GM21529 (cell line): ENCODE measurements around the gene TMEM253.

ENCODE experiments used
- ATAC-seq: cut with Tn5 transposase; IDR thresholded peaks from one replicate; pipeline ENCODE4 v1.9.1; 2021; ENCODE audit not compliant: unreplicated experiment

Gene TMEM253

GRCh38 chr14:21100931-21101330, at the start of gene TMEM253:
TMEM253 (plus strand) TSS chr14:21101066; CDS start chr14:21101344, 278 bp downstream.
- ATAC-seq: no peak

DNA sequence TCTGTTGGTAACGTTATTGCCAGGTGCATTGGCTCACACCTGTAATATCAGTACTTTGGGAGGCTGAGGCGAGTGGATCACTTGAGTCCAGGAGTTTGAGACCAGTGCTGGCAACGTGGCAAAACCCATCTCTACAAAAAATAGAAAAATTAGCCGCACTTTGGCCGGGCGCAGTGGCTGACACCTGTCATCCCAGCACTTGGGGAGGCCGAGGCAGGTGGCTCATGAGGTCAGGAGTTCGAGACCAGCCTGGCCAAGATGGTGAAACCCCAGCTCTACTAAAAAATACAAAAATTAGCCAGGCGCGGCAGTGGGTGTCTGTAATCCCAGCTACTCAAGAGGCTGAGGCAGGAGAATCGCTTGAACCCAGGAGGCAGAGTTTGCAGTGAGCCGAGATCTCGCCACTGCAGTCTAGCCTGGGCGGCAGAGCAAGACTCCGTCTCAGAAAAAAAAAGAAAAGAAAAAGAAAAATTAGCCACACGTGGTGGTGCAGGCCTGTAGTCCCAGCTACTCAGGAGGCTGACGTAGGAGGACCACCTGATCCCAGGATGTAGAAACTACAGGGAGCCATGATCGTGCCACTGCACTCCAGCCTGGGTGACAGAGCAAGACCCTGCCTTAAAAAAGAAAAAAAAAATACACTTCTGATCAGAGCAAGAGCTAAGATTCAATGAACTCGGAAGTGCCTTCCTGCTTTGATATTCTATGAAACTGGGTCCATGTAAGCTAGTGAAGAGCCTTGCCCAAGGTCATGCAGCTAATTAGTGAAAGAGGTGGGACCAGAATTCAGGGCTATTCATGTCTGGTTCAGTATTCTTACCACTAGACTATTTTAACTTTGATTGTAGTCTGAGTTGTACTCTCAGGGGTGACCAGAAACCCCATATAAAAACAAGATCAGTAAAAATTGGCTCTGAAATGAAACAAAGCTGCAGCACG, 47.4 kb upstream of the TMEM253 start:
- ATAC-seq: no peak

- no peak for ATAC-seq
Observed at GRCh38 chr14:21054123-21054767, 46.6 kb upstream of the TMEM253 start.

DNA sequence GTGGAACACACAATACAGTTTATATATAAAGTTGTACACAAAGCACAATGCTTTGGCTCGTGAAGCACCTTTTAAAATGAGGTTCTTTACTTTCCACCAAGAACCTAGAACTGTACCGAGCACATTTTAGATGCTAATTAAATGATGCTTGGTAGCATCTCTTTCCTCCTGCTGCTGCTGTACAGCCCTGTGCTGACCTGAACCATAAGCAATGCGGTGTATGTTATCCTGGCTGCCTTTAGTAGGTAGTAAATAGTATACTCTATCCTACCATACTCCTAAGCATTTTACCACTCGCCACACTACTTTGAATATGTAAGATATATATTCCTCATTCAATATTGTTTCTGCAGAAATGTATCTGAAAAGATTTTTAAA, 46.1 kb upstream of the TMEM253 start:
- no peak for ATAC-seq

DNA sequence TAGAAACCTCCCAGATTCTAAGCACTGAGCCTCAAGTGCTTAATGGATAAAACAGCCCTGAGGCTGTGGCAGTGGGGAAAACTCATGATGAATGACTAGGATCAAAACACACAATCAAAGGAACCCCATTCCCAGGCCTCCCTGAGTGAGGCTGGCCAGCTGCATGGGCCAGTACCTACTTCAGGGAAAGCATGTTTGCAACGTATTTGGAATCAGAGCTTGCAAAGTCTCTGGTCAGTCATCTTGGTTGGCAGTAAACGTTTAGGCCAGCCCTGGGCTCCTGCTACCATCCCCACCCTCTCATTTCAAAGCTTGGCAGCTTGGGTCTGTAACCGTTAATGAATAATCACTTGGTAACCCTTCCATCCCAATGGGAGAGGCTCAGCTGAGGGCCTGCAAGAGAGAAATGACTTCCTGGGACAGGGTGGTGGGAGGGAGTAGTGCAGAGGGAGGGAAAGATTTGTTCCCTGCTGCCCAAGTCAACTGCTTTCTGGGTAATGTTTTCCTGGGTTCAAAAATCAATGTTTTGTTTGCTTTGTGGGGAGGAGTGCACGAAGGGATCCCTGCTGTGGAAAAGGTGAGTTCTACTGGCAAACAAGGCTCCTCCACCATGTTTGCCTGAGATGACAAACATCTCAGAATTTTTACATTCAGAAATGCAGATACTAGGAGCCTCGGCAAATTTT, 45.3 kb upstream of the TMEM253 start:
- no peak for ATAC-seq

- ATAC-seq: no peak
Observed at GRCh38 chr14:21056520-21057163, 44.2 kb upstream of the TMEM253 start.

DNA sequence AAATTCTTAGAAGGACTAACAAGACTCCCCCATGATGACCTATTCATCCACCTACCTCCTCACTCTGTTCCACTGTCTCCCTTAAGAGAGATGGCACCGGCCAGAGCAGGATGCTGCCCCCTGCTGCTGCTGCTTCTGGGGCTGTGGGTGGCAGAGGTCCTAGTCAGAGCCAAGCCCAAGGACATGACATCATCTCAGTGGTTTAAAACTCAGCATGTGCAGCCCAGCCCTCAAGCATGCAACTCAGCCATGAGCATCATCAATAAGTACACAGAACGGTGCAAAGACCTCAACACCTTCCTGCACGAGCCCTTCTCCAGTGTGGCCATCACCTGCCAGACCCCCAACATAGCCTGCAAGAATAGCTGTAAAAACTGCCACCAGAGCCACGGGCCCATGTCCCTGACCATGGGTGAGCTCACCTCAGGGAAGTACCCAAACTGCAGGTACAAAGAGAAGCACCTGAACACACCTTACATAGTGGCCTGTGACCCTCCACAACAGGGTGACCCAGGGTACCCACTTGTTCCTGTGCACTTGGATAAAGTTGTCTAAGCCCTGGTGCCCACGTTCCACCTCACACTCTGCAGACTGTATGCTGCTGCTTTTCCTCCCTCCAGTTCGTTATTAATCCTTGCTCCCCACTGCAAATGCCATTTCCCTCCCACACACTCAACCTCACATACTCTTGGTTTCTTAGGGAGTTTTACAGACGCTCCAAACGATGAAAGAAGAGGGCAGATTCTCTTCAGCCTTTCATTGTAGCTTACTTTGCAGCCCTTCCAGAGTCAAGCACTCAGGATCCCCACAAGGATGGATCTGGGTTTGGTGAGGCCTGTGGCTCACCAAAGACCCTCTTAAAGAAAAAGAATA, 42.8 kb upstream of the TMEM253 start, which contains the start of gene RNASE8:
Gene RNASE8, plus strand, starts transcription at position 20 of the 873 bp plus-strand sequence. Its CDS starts 71 bp downstream, at position 91.
- ATAC-seq: no peak

GRCh38 chr14:21058903-21059302, 42.0 kb upstream of the TMEM253 start:
- ATAC-seq: no peak

DNA sequence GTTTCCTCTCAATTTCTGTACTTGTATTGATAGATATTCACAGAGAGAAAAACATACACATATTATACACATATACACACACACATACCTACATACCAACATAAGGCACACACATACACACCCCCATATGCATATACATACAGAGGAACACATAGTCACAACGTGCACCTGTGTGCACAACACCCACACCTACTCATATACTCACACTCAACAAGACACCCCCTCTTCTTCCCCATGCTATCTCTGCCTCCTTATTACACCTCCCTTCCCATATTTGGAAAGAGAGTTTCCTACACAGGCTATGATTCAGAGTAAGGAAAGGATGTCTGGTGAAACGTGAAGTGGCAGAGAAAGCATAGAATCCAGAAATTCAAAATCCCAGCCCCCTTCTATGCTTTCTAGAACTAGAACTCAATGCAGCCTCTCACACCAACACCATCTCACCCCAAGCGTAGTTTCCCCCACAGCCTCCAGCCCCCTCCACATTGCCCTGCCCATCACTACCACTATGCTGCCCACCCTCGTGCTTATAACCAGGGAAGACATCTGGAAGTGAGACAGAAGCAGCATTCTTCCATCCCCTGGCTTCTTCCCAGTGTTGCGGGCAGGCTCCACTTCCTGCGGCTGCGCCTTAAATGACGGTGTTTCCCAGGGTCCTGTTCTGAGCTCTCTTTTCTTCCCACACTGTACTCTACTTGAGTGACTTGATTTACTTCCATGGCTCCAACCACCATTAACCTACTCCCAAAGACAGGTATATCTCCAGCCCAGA, 40.8 kb upstream of the TMEM253 start:
- ATAC-seq: no peak

DNA sequence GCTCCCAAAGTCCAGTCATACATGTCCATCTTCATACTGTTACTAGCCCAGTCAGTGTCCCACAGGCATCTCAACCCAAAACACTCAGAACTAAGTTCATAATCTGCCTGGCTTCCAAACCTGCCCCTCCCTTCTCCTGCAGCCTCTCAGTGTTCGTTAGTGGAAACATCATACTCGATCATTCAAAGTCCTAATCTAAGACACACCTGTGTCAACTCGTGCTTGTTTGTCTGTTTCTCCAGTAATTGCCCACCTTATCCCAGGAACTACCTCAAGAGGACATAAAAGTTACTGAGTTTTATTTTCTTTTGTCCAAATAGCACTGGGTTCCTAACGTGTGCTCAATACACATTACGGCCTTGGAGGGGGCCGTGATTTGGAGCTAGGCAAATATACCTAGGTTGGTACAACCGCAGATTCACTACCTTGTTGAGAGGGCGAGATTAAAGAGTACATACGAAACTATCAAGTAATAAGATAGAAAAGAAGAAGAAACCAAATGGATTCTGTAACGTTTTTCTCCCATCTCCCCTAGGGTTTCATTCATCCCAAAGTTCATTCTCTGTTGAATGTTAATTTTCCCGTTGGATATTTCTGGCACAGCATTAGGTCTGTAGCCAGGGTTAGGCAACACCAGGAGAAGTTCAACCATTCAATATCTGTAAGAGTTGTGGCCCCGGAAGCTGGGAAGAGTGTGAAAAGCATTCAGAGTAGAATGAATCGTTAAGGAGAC, 40.1 kb upstream of the TMEM253 start:
- ATAC-seq: no peak

DNA sequence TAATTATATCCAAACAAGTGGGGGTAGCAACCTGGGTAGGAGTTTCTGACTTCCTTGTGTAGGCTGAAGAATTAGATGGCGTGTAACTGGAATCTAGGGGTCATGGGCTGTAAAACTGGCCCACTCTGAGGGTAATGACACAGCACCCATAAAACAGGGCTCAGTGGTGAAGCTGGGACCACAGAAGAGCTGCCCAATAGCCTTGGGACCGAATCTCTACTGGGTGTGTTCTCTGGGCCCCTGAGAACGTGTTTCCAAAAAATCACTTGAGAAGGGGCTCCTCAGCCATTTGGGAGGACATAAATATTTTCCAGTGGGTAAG, 39.6 kb upstream of the TMEM253 start:
- no peak for ATAC-seq

DNA sequence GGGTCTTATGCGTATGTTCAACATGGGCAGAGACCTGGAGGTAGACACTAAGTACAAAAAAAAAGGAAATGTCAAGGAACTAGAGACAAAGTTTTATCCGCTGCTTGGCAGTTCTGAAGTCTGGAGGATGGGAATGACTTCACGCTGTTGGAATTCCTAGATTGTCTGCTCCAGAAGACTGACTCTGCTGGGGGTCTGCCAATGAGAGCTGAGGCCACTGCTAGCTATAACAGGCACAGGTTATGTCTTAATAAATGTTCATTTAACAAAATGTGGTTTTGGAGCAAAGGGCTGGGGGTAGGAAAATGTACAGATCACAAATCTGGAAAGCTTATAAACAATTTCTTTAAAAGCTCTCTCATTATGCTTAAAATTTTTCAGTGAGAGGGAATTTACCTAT, 37.4 kb upstream of the TMEM253 start:
- ATAC-seq: no peak

DNA sequence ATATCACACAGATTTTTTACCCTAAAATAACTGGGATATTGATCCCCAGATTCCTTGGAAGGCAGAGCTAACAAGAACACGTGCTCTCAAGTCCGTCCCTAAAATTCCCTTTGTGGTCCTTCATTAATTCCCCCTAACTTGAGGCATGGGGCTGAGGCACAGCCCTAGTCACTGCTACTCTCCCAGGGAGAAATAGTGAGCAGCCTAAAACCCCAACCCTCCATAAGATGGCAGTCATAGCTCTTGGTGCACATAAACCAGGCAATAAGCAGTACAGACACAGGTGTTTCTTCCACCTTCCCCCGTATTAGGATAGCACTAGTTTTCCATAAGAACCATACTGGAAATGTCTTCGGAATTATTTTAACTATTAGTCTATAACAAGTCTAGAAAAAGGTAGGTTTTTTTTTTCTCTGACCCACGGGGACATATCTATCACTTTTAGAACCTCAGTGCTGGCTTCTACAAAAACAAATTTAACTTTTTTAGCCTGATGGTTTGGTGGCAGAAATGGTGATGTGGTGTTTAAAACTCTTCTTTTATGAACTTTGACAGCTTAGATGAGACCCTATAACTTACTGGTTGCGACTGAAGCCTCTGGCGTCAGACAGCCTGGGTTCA, 33.9 kb upstream of the TMEM253 start:
- no peak for ATAC-seq

DNA sequence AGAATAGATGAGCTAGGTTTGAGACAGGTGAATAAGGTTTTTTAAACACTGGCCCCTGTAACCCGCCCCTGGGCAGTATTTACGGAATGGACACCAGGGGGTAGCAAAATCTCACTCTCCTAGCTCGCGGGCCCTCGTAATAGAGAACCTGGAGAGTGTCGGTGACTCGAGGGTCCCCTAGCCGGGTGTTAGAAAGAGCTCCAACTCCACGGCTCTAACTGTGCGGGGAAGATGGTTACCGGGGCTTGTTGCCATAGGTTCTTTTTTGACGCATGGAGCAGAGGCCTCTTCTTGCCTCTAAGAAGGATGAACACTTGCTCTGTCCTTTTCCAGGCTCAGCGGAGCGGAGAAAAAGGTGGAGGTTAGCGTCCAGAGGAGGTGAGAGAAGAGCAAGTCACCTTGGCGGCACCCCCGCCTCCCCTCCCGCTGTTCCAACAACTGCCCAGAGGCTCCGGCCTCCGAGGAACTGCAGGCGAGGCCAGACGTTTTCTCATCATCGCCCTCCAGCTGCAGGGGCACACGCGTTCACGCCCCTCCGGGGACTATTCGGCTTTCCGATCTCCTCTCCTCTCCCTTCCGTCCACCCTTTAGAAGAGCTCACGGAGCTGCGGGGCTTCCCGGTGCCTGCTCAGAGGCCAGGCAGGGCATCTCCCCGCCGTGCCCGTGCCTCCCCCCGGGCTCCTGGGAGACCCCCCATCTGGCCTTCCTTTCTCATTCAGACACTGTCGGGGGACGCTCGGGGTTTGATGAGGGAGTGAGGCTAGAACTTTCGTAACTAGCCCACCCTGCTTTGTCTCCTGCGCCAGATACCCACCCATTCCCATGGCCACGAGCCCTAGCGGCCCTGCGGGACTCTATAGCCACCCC, 32.1 kb upstream of the TMEM253 start:
- no peak for ATAC-seq

GRCh38 chr14:21069388-21070082, 31.3 kb upstream of the TMEM253 start:
- no peak for ATAC-seq

- ATAC-seq: no peak
Observed at GRCh38 chr14:21070083-21070609, 30.7 kb upstream of the TMEM253 start, which contains the start of gene ARHGEF40. ARHGEF40 (plus strand) TSS chr14:21070304; CDS start chr14:21070397, 93 bp downstream.
